Subcutaneous adipose tissue (tissue), 4 donors: ENCODE data around the gene ANXA3. TPM values are rescaled to one million over a fixed set of nuclear protein-coding genes. Genes with fewer than 3 reads are reported as not detected.

Experiments
- CTCF ChIP-seq: fragments of 450-650 bp; IDR thresholded peaks from one replicate; pipeline ENCODE4 v1.5.1; 2016; ENCODE audit warnings: low read depth, mild to moderate bottlenecking, control low read depth, antibody characterized with exemption, moderate library complexity
- total RNA-seq, 4 donors: library from RNA; depleted of rRNA; stranded (reverse); fragments of >200 nt; gene quantifications; one replicate each; pipeline ENCODE4 v1.1.0, GENCODE V29; 2016

The ANXA3 gene
- total RNA-seq, 4 donors from 2014 or later, result 11.4 to 143 (median 66.1) TPM

DNA sequence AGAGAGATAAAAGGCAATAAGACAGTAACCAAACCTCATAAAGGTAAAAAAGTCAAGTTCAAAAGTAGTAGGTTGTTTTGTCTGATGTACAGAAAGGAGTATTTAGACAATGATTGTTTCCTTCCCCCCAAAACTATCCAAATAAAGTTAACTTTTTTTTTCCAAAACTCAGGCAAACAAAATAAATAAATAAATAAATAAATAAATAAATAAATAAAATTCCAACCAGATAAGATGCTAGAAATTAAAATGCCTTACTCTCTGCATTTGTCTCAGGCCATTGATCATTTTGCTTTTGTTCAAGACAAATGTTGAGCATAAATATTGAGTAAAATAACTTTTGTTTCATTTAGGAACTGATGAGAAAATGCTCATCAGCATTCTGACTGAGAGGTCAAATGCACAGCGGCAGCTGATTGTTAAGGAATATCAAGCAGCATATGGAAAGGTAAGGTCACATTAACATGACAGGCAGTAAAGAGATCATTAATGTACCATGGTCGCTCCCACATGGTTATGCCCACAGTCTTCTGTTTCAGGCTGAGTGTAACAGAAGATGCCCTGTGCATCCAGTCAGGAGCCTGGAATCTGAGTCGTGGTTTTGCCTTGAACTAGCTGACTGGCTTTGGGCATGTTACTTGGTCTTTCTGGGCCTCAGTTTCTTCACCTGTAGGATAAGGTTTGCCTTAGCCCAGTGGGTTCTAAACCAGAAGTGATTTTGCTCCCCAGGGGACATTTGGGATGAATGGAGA lies 27.3 kb downstream of the ANXA3 start:
- TF ChIP-seq CTCF, result no peak

DNA sequence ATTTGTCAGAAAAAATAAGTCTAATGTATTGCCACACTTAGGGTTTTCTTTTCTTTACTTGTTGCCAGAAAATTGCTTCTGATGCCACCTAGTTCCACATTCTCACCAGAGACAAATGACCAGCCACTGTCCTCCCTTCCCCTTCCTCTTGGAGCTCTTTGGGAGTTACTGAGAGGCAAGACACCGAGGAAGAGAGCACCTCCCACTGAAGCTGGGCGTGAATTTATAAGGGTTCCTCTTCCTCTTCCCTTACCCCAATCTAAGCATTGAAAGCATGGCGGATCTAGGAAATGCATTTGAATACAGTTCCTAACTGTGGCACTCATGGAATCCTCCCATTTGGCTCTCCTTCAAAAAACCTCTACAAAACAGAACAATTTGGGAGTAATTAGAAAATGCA lies 30.0 kb downstream of the ANXA3 start:
- TF ChIP-seq CTCF, result no peak

DNA sequence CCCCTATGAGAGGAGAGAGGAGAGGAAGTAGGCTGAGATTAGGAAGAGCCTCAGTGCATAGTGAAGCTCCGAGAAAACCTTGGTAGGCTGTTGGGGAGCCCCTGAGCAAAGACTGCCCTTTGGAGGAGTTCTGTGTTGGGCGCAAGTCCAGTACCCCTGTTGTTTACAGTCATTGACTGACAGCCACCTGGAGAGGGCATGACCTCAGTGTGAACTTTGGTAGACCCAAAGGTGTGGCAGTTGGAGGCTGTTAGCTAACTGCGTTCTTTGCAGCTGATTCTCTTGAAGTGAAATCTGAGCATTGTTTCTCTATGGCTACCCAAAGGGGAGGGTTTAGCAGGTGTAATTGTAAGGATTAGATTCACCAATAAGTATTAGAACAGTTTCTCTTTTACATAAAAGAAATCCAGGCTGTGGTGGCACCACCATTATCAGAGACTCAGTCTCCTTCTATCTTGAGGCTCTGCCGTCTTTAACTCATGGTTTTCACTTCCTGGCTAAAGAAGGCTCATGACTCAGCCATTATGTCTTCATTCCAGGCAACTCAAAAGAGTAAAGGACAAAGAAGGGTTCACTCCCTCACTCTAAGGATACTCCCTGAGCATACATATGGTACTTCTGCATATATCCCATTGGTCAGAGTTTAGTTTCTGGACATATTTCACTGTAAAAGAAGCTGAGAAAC lies 33.4 kb downstream of the ANXA3 start:
- no peak for TF ChIP-seq CTCF

DNA sequence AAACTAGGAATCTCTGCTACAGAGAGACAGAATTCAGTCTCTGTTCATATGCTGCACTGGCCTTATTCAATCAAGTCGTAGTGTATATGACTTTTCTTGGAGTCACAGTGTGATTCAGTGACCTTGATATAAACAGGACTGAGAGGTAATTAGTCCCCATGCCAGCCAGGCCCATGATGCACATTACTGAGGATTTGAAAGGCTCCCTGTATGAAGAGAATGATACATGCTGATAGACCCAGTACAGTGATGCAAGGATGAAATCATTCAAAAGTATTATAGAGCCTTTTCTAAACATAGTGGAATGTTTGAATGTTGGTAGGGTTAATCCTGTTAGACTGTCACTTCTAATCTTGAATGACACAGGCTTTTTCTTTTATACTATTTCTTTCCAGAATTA lies 34.1 kb downstream of the ANXA3 start:
- no peak for TF ChIP-seq CTCF

DNA sequence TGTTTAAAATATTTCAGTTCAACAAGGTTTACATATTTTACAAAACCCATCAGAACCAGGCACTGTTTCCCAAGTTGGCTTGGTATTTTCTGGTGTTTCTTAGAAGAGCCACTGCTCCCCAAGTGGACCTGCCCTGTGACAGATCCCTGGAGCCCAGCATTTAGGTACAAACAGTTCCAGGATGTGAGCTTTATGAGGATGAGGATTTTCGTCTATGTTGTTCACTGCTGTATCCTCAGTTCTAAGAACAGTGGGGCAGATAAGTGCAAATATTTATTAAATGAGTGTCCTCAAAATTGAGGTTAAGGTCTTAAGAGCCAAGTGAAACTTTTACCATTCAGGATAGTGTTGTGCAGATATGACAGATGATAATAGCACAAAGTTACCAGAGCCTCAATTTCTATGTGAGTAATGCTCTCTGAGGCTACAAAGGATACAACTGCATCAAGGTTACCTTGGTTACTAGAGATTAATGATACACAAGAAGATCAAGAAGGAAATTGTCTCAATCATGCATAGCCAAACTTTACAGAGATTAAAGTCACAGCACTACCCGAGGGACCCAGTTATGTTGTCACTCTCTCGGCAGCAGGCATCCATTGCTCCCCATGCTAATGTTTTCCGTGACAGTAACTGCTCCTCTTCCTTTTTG lies 37.5 kb downstream of the ANXA3 start:
- no peak for TF ChIP-seq CTCF

GRCh38 chr4:78591404-78591803 lies 39.8 kb downstream of the ANXA3 start:
- TF ChIP-seq CTCF, result no peak

GRCh38 chr4:78592088-78592783 lies 40.7 kb downstream of the ANXA3 start:
- no peak for TF ChIP-seq CTCF
